ENCODE data around the gene TGOLN2.
"Not testable (repeated sequence)": the region's sequence is repeated elsewhere in the genome, so short reads cannot be mapped to it uniquely, and the experiment has no call there.

- not testable (repeated sequence) for TF ChIP-seq POLR2AphosphoS5, CTCF, POLR2A (IDR thresholded peaks at IDR 0.05)
Measured at GRCh38 chr2:85315921-85316320, 11.9 kb downstream of the TGOLN2 start.

Data from prostate gland (tissue), 2 donors.